Stomach (tissue), 9 donors: ENCODE data around the gene CHST2. TPM values are rescaled to one million over a fixed set of nuclear protein-coding genes. Genes with fewer than 3 reads are reported as not detected.

ENCODE experiments used
- DNase-seq, 2 donors: peaks; one replicate each; pipeline versions ENCODE4 v3.0.0 to v3.0.0-alpha.2; 2013 to 2019
- H3K27ac ChIP-seq, 5 donors: fragments of 200-600 bp in 4 of 5; sonication (generic) in 4 of 5; one replicate each; pipeline ENCODE4 v1.5.1; 2013 to 2019; ENCODE audit warnings: mild to moderate bottlenecking in 1 of 5, moderate library complexity in 1 of 5
- H3K27me3 ChIP-seq, 3 donors: fragments of 200-600 bp; sonication (generic); one replicate each; pipeline ENCODE4 v1.5.1; 2017 to 2019; ENCODE audit warnings: mixed run types in 1 of 3
- H3K36me3 ChIP-seq, 4 donors: fragments of 200-600 bp; sonication (generic); 1 replicate in 3 of 4; 2 replicates in 1 of 4; pipeline ENCODE4 v1.5.1; 2016 to 2019
- H3K4me1 ChIP-seq, 4 donors: fragments of 200-600 bp; sonication (generic); one replicate each; pipeline ENCODE4 v1.5.1; 2016 to 2019
- H3K4me3 ChIP-seq, 4 donors: fragments of 200-600 bp; sonication (generic) in 3 of 4; one replicate each; pipeline ENCODE4 v1.5.1; 2016 to 2019; ENCODE audit warnings: mild to moderate bottlenecking in 1 of 4
- H3K9me3 ChIP-seq, 4 donors: fragments of 200-600 bp; sonication (generic); one replicate each; pipeline ENCODE4 v1.5.1; 2016 to 2019
- EP300 ChIP-seq: sonication (generic); formaldehyde crosslinking; IDR thresholded peaks from one replicate; pipeline ENCODE4 v1.6.1; 2017; ENCODE audit warnings: antibody characterized with exemption
- POLR2A ChIP-seq, 4 donors: fragments of 450-650 bp; IDR thresholded peaks; one replicate each; pipeline ENCODE4 v1.6.1; 2016; ENCODE audit warnings: antibody characterized with exemption in 4 of 4, control low read depth in 2 of 4, mild to moderate bottlenecking in 1 of 4, moderate library complexity in 1 of 4
- POLR2AphosphoS5 ChIP-seq, 3 donors: sonication (generic); formaldehyde crosslinking; IDR thresholded peaks; one replicate each; pipeline ENCODE4 v1.6.1; 2016; ENCODE audit warnings: antibody characterized with exemption in 3 of 3
- WGBS, 5 donors: extraction: QIAGEN DNeasy Blood & Tissue Kit in 3 of 5; methylation state at CpG; one replicate each; pipeline versions ENCODE4 v1.1.5 to v1.1.7; 2013 to 2018; 5-methylcytosine and 5-hydroxymethylcytosine counted together
- intact Hi-C: fragments of 100-400 bp; cut with DNase I; formaldehyde crosslinking; loops from one replicate; pipeline ENCODE4 v1.15.1; 2023; ENCODE audit warnings: low total_unique reads
- polyA plus RNA-seq, 3 donors: library from polyadenylated mRNA; stranded (reverse); fragments of 200-250 nt; gene quantifications; one replicate each; pipeline ENCODE4 v1.2.3, GENCODE V29; 2013
- total RNA-seq, 5 donors: library from RNA; depleted of rRNA; stranded (reverse); fragments of >200 nt; gene quantifications; one replicate each; pipeline versions ENCODE4 v1.1.0 to v1.2.3, GENCODE V29; 2014 to 2016
- TF ChIP-seq, protein P1 (sequence below), 7 experiments: fragments of 450-650 bp in 4 of 7; fragments of 200-600 bp in 3 of 7; sonication (generic) in 3 of 7; IDR thresholded peaks; one replicate each; pipeline ENCODE4 v1.5.1; 2016 to 2019; ENCODE audit warnings: antibody characterized with exemption in 7 of 7, control low read depth in 2 of 7, mild to moderate bottlenecking in 1 of 7
- donor health status: healthy with polysubstance abuse.
- donor health status: Bipolar disorder and iron deficiency.
- donor health status: healthy.

CHST2 gene
- total and polyA plus RNA-seq, 8 donors = 0.73 to 5.9 (median 3.2) TPM

DNA sequence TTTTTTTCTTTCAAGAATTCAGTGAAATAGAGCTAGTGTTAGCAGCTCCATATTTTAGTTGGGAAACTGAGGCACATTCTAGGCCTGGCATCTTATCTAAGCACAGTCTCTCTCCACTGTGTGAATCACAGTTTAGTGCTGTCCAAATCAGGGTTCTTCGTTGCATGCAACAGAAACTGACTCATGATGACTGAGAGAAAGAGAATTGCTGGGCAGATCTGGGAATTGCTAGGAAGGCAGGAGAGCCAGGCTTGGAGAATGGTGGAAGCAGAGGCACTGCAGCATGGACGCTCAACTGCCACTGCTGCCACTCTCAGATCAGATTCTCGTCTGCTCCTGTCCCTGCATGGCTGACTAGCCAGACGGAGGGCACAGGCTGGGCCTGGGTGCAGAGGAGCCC lies 40.7 kb upstream of the CHST2 start:
- H3K27ac ChIP-seq = no peak overlapping the region
- no peaks in the 10 kb centered on the region for H3K36me3 ChIP-seq
- H3K9me3 ChIP-seq = no peaks in the 10 kb centered on the region
- WGBS, 5 donors = 79 to 88% (median 80%) methylated on average over 4 of the region's 4 CpGs
- DNase-seq = no peak
- intact Hi-C loops = no loop called here
- no peak overlapping the region for H3K4me3 ChIP-seq
- no peaks in the 10 kb centered on the region for H3K4me1 ChIP-seq
- TF ChIP-seq, protein P1, sequence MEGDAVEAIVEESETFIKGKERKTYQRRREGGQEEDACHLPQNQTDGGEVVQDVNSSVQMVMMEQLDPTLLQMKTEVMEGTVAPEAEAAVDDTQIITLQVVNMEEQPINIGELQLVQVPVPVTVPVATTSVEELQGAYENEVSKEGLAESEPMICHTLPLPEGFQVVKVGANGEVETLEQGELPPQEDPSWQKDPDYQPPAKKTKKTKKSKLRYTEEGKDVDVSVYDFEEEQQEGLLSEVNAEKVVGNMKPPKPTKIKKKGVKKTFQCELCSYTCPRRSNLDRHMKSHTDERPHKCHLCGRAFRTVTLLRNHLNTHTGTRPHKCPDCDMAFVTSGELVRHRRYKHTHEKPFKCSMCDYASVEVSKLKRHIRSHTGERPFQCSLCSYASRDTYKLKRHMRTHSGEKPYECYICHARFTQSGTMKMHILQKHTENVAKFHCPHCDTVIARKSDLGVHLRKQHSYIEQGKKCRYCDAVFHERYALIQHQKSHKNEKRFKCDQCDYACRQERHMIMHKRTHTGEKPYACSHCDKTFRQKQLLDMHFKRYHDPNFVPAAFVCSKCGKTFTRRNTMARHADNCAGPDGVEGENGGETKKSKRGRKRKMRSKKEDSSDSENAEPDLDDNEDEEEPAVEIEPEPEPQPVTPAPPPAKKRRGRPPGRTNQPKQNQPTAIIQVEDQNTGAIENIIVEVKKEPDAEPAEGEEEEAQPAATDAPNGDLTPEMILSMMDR (IDR thresholded peaks at IDR 0.05) = no peak
- TF ChIP-seq EP300 = no peak
- no peak for TF ChIP-seq POLR2A (IDR thresholded peaks at IDR 0.05)
- no peak for TF ChIP-seq POLR2AphosphoS5 (IDR thresholded peaks at IDR 0.05)
- no peaks in the 10 kb centered on the region for H3K27me3 ChIP-seq

DNA sequence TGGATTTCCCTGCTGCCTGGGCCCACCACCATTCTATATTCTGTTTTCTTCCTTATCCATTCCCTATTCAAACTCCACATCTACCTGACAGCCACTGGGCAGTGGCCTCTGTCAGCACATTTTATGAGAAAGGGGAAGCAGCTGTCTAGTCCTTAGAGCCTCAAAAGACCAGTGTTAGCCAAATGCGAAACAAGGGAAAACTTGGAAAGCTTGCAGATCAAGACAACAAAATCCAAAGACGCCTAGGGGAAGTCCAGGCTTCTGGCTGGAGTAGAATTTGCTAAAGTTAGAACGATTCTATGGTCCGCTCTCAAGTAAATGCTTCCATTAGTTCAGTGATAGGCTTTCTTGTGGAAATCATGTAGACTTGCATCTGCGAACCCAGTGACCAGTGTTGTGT lies 39.4 kb upstream of the CHST2 start:
- Histone ChIP-seq H3K4me1 (no peaks in the 10 kb centered on the region), H3K27ac (no peak overlapping the region), H3K36me3 (no peaks in the 10 kb centered on the region), H3K4me3 (no peak overlapping the region), H3K9me3 (no peaks in the 10 kb centered on the region), H3K27me3 (no peaks in the 10 kb centered on the region)
- WGBS, 5 donors = 81 to 90% (median 88%) methylated on average over 5 of the region's 5 CpGs
- no peak for TF ChIP-seq POLR2AphosphoS5 (IDR thresholded peaks at IDR 0.05)
- TF ChIP-seq POLR2A (IDR thresholded peaks at IDR 0.05) = no peak
- TF ChIP-seq, protein P1 (IDR thresholded peaks at IDR 0.05) = no peak
- TF ChIP-seq EP300 = no peak
- no peak for DNase-seq
- intact Hi-C loops = no loop called here

DNA sequence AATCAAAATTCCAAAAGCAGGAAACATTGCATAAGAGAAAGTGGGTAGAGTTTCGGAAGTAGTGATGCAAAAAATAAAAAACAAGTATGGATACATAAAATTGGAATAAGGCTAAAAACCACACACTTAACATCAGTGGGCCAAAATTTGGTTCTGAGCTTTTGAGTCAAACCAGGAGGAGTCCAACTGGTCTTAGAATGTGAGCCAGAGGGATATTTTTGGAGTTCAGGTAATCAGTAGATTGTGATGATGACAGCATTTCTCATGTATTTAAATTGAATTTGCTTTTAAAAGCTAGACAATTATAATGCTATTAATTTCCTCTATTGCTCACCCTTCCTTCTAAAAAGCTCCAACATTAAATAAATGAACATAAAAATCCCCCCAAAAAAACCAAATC lies 38.2 kb upstream of the CHST2 start:
- no peak for DNase-seq
- no peaks in the 10 kb centered on the region for H3K9me3 ChIP-seq
- 78 to 95% (median 87%) methylated on average over 1 of the region's 1 CpG for WGBS, 5 donors
- no peak overlapping the region for H3K27ac ChIP-seq
- no peak overlapping the region for H3K4me3 ChIP-seq
- intact Hi-C loops = no loop called here
- H3K36me3 ChIP-seq = no peaks in the 10 kb centered on the region
- TF ChIP-seq, protein P1 (IDR thresholded peaks at IDR 0.05) = no peak
- TF ChIP-seq POLR2AphosphoS5 (IDR thresholded peaks at IDR 0.05) (no peak), EP300 (no peak), POLR2A (IDR thresholded peaks at IDR 0.05) (no peak)
- H3K4me1 ChIP-seq = no peaks in the 10 kb centered on the region
- H3K27me3 ChIP-seq = no peaks in the 10 kb centered on the region

DNA sequence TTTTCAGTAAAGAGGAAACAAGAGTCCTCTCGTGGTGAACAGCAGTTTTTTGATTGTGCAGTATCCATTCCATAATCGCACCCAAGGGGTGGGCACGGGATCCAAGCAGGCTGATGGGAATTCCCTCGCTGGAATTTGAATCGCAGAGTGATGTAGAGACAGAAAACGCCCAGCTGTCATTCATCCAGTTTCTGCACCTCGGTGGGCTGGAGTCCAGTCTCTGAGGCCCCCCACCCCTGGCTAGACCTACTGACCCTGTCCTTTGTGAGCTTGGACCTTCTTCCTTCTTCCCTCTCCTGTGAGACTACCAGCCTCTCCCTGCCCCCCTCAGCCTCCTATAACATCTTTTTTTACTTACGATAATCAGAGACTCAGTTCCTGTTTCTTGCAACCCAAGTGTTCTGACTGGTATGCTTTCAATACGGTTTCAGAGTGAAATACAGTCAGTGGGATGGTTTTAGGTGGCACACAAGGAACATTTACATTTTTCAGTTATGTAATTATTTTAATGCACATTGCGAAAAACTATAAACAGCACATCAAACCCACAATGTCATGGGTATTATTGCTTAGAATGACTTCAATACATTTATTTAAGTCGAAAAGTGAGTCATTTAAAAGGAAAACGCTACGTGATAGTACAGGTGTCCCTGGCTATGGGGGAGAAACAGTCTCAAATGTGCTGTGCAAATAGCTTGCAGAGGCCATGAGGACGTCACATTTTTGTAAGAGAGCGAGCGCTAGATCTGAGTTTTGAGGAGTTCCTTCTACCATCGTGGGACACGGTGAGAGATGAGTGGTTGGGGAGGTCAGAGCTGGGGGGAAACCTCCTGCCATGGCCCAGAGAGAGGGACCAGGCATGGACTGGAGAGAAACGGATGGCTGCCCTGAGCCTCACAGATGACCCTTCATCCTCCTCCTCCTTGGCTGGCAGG lies 37.5 kb upstream of the CHST2 start:
- H3K27ac ChIP-seq = no peak overlapping the region
- no peaks in the 10 kb centered on the region for H3K36me3 ChIP-seq
- no peaks in the 10 kb centered on the region for H3K27me3 ChIP-seq
- TF ChIP-seq POLR2A (IDR thresholded peaks at IDR 0.05) = no peak
- TF ChIP-seq POLR2AphosphoS5 (IDR thresholded peaks at IDR 0.05) = no peak
- no peak for TF ChIP-seq EP300
- TF ChIP-seq, protein P1 (IDR thresholded peaks at IDR 0.05) = no peak
- H3K4me1 ChIP-seq = no peaks in the 10 kb centered on the region
- no peaks in the 10 kb centered on the region for H3K9me3 ChIP-seq
- 79 to 83% (median 83%) methylated on average over 19 of the region's 19 CpGs for WGBS, 5 donors
- H3K4me3 ChIP-seq = no peak overlapping the region
- no peak for DNase-seq
- intact Hi-C loops = no loop called here
